ENCODE data around the gene CDKN1A. TPM values are rescaled to one million over a fixed set of nuclear protein-coding genes. Genes with fewer than 3 reads are reported as not detected.
"Not testable (repeated sequence)": the region's sequence is repeated elsewhere in the genome, so short reads cannot be mapped to it uniquely, and the experiment has no call there.

CDKN1A gene
- polyA plus RNA-seq, 4 donors: 9.1 to 17.5 (median 12.3) TPM

- no peak for DNase-seq (ENCODE audit: low read depth in 4 of 4, low spot score in 3 of 4)
Observed at GRCh38 chr6:36717231-36717825, 38.8 kb downstream of the CDKN1A start.

DNA sequence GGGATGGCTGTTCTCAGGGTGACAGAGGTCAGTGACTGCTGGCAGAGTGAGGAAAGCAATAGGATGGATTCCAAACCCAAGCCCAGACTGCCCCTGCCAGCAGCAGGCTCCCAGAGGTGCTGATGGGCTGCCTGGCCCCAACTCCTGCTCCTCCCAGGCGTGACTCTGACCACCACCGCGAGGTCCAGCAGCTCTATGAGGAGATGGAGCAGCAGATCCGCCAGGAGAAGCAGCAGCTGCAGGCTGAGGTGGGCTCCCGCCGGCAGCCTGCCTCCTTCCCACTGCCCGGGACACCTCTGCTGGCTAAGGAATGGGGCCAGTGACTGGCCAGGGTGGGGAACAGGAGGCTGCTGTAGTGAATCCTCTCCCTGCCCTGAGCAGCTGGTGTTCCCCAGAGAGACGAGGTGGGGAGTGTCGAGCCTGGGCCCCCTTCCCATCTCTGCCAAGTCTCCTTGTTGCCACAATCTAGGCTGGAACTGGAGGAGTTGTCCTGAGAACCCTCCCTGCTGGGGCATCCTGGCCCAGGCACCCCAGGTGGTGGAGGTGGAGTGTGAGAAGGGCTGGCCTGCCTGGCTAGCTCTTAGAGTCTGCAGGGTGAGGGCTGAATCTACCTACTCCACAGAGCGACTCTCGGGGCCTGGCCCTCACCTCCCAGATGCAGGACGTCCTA is 39.5 kb downstream of the CDKN1A start:
- DNase-seq (ENCODE audit: low read depth in 4 of 4, low spot score in 3 of 4): no peak

GRCh38 chr6:36718560-36718959 is 40.0 kb downstream of the CDKN1A start:
- no peak for DNase-seq (ENCODE audit: low read depth in 4 of 4, low spot score in 3 of 4)

GRCh38 chr6:36719126-36719525 is 40.6 kb downstream of the CDKN1A start:
- DNase-seq (ENCODE audit: low read depth in 4 of 4, low spot score in 3 of 4): no peak

DNA sequence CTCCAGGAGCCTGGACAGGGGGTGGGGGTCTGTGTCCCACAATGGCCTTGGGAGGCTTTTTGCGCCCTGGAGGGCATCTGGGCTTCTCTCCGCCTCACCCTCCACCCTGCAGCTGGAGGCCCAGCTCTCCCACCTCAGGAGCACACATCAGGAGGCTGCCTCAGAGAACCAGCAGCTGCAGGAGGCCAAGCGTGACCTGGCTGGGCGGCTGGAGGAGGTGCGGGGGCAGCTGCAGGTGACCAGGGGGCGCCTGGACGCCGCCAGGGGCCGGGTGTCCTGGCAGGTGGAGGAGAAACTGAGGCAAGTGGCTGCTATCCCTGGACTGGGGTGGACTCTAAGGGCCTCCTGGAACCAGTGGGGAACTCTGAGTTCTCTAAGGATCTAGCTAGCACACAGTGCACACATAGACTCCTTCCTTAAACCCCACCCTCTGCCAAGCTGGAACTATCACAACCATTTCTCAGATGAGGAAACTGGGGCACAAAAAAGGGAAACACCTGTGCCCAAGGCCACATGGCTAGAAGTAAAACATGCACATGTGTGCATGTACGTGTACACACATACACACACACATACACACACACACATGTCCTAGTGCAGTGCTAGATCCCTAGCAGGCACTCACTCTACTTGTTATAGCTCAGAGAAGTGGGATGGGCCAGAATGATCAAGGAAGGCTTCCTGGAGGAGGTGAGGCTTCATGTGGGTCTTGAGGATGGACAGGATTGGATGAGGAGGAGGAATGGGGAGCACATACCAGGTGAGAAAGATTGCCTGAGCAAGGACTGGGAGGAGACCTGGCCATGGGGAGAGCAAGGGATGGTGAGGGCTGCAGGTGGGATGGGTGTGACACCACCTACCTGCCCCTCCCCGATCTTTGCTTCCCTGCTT is 42.0 kb downstream of the CDKN1A start:
- no peak for DNase-seq (ENCODE audit: low read depth in 4 of 4, low spot score in 3 of 4)

DNA sequence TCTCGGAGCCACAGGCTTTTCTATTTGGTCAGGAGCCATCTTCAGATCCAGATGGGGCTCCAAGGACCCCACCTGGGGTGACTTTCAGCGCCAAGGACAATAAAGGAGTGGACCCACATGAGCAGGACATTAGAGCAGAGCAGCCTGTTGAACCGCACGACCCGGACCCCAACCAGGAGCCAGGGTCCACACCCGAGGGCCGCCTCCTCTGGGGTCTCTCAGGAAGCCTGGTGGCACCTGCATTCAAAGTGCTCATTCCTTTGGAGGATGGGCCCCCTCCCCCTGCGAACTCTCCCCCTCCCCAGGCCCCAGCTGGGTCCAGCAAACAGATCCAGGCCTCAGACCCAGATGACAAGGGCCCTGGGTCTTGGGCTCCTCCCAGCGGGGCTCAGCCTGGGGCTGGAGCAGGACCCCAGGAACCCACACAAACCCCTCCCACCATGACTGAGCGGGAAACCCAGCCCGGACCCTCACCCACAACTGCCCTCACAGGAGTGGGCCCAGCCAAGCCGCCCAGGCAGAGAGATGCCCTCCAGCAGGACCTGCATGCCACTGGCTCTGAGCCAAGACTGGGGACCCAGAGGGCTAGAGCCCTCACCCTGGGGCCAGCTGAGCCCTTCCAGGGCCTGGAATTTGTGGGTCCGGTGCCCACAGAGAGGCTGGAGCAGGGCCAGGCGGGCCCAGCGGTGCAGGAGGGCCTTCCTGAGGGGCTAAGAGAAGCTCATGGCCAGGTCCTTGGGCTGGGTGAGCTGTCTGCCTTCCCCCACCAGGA is 43.0 kb downstream of the CDKN1A start:
- DNase-seq (ENCODE audit: low read depth in 4 of 4, low spot score in 3 of 4): no peak

- DNase-seq (ENCODE audit: low read depth in 4 of 4, low spot score in 3 of 4): no peak
Observed at GRCh38 chr6:36722365-36722764, 43.9 kb downstream of the CDKN1A start.

- no peak for DNase-seq (ENCODE audit: low read depth in 4 of 4, low spot score in 3 of 4)
Observed at GRCh38 chr6:36722879-36723278, 44.4 kb downstream of the CDKN1A start.

GRCh38 chr6:36723992-36724391 is 45.5 kb downstream of the CDKN1A start:
- not testable (repeated sequence) for DNase-seq (ENCODE audit: low read depth in 4 of 4, low spot score in 3 of 4)

DNA sequence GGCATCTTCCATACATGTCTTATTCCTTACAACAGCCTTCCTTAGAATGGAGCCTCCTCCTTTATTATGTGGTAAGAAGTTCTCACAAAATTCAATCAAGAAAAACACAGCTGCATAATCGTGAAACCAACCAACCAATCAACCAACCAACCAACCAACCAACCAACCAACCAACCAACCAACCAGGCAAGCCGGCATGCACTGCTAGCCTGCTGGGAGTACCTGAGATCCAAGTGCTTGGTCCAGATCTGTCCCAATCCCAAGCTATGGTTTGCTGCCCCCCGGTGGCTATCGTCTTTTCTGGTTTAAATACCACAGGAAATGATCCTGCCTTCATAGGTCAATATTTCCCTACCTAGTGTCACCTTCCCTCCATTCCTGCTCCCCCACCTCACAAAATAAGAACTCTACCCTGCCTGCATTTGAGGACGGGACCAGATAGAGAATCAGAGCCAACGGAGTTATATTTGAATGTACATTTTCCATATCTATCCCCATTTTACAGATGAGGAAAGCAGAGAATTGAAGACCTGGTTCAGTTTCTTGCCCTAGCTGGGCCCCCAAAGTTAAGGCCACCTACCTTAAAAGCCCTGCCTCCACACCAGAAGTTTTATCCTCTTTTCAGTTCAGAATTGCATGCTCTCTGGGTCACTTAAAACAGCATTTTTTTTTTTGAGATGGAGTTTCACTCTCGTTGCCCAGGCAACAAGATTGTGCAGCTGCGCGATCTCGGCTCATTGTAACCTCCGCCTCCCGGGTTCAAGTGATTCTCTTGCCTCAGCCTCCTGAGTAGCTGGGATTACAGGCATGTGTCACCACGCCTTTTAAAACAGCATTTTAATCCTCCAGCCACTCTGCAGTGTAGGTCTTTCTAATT is 46.2 kb downstream of the CDKN1A start:
- peak in 2 of 4 donors; percentile 38 to 42 for DNase-seq (ENCODE audit: low read depth in 4 of 4, low spot score in 3 of 4)

DNA sequence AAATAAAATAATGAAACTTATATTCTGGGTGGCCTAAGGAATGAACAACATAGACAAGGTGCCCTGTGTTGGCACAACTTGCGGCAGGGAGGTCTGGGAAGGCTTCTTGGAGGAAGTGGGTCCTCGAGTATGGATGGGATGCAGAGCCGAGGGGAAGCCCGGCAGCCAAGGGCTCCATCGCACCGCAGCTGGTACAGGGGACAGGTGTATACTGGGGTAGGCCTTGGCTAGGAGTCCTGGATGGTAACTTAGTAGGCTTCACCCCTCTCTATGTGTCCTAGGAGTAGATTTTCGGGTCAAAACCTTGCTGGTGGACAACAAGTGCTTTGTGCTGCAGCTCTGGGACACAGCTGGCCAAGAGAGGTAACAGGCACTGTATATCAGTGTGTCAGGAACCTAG is 47.1 kb downstream of the CDKN1A start:
- no peak for DNase-seq (ENCODE audit: low read depth in 4 of 4, low spot score in 3 of 4)

GRCh38 chr6:36727505-36728021 is 49.0 kb downstream of the CDKN1A start:
- DNase-seq (ENCODE audit: low read depth in 4 of 4, low spot score in 3 of 4): no peak

GRCh38 chr6:36728289-36729160 is 50.0 kb downstream of the CDKN1A start:
- no peak for DNase-seq (ENCODE audit: low read depth in 4 of 4, low spot score in 3 of 4)

- no peak for DNase-seq (ENCODE audit: low read depth in 4 of 4, low spot score in 3 of 4)
Observed at GRCh38 chr6:36729161-36729524, 50.6 kb downstream of the CDKN1A start.

DNA sequence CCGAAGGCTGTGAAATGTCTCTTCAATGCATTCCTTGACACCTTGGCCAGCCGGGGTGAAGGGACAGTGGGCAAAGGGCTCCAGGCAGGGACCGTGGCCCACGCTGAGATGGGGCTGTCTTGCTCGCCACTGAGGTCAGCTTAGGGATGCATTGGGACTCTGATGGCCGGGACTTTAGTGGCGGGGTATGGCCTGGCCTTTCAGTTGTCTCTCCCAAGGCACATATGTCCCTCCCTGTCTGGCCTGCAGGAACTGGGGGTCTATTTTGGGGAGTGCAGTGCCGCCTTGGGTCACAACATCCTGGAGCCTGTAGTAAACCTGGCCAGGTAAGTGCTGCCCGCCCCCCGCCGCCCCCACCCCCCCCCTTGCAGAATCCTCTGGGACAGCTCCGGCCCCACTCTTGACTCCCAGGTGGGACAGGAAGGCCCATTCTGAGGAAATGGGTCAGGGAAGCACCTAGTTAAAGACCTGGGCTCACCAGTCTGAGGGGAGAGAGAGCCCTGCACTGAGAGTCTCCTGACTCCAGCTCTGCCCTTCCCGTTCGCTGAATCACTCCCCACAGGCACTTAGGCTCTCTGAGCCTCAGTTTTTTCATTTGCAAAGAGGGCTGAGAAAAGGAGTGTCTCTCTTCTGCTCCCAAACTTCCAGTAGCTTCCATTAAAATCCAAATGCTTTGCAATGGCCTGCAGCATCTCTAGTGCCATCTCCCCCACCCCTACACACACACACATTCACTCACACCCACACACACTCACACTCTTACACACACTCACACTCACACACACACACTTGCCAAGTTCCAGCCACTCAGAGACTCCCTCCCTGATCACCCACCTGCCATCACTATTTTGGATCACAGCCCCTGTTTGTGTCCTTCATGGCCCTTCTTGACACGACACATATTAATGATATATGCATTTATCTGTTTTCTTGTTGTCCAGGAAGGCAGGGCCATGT is 52.2 kb downstream of the CDKN1A start:
- no peak for DNase-seq (ENCODE audit: low read depth in 4 of 4, low spot score in 3 of 4)

DNA sequence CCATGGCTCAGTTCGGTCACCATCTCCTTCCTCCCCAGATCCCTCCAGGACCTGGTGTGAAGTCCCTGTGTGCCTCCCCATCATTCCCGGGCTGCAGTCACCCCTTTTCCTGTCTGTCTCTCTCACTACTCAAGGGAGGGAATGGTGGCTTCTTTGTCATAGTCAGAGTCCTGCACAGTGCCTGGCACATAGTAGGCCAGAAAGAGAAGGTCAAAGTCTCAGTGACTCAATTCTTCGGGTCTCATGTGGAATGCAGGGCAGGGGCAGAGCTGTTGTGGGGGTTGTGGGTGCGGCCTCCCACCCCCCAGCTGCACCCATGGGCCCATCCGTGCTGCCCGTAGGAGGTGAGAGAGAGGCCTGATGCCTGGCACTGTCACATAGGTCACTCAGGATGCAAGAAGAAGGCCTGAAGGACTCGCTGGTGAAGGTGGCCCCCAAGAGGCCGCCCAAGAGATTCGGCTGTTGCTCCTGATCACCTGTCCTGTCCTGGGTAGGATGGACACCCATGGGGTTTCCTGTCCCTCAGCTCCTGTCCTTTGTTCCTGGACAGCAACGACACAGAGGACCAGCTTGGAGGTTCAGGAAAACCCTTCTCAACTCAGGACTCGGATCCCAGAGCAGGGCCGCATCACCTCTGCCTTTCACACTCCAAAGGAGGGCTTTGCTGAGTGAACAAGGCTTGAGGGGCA is 53.3 kb downstream of the CDKN1A start:
- DNase-seq (ENCODE audit: low read depth in 4 of 4, low spot score in 3 of 4): no peak

DNA sequence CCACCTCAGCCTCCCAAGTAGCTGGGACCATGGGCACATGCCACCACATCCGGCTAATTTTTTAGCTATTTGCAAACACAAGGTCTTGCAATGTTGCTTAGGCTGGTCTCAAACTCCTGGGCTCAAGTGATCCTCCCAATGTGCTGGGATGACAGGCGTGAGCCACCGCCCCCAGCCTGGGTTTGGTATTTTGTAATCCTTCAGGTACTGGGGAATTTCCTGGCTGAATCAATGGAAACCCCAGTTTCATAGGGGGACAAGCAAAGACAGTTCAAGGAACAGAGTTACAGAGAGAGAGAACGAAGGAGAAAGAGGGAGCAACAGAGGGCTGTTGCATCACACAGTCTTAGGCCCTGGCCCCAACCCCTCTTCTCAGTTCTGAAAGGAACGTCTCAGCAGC is 54.8 kb downstream of the CDKN1A start:
- DNase-seq (ENCODE audit: low read depth in 4 of 4, low spot score in 3 of 4): no peak

Measured in right renal pelvis (tissue), 4 donors.